ENCODE measurements around the gene IRS2. TPM values are rescaled to one million over a fixed set of nuclear protein-coding genes. Genes with fewer than 3 reads are reported as not detected.

Gene IRS2
- total and polyA plus RNA-seq, 4 donors = 4.0 to 9.1 (median 6.7) TPM

DNA sequence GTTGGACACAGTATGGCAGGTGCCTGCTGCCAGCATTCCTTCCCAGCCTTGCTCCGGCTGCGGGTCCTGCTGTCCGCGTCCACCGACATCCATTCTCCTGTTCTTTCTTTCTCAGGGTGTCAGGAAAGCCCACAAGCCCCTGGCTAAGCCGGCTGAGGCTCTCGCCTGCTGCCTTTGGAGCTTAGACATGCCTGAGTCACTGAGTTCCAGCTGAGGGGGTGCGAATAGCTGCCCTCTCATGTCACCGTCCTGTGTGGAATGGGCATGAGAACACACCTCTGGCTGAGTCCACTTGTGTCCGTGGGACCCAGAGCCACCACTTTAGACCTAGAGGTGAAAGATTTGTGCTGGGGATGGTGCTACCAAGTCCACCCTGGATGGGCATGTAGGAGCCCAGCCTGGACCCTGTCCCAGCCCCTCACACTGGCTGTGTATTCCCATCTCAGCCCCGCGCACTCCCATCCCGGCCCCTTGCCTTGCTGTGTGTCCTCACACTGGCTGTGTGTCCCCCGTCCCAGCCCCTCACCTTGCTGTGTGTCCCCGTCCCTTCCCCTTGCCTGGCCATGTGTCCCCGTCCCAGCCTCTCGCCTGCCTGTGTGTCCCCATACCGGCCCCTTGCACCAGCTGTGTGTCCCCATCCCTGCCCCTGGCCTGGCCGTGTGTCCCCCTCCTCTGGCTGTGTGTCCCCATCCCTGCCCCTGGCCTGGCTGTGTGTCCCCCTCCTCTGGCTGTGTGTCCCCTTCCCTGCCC, 24.6 kb upstream of the IRS2 start:
- H3K4me3 ChIP-seq (ENCODE audit: low read depth in 1 of 3, low read length in 3 of 3) = no peak overlapping the region
- WGBS = 87% methylated on average over 19 of the region's 19 CpGs
- TF ChIP-seq, protein P1, sequence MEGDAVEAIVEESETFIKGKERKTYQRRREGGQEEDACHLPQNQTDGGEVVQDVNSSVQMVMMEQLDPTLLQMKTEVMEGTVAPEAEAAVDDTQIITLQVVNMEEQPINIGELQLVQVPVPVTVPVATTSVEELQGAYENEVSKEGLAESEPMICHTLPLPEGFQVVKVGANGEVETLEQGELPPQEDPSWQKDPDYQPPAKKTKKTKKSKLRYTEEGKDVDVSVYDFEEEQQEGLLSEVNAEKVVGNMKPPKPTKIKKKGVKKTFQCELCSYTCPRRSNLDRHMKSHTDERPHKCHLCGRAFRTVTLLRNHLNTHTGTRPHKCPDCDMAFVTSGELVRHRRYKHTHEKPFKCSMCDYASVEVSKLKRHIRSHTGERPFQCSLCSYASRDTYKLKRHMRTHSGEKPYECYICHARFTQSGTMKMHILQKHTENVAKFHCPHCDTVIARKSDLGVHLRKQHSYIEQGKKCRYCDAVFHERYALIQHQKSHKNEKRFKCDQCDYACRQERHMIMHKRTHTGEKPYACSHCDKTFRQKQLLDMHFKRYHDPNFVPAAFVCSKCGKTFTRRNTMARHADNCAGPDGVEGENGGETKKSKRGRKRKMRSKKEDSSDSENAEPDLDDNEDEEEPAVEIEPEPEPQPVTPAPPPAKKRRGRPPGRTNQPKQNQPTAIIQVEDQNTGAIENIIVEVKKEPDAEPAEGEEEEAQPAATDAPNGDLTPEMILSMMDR (IDR thresholded peaks at IDR 0.05; ENCODE audit: low read depth, low read length, missing input control) = no peak
- TF ChIP-seq, protein P2, sequence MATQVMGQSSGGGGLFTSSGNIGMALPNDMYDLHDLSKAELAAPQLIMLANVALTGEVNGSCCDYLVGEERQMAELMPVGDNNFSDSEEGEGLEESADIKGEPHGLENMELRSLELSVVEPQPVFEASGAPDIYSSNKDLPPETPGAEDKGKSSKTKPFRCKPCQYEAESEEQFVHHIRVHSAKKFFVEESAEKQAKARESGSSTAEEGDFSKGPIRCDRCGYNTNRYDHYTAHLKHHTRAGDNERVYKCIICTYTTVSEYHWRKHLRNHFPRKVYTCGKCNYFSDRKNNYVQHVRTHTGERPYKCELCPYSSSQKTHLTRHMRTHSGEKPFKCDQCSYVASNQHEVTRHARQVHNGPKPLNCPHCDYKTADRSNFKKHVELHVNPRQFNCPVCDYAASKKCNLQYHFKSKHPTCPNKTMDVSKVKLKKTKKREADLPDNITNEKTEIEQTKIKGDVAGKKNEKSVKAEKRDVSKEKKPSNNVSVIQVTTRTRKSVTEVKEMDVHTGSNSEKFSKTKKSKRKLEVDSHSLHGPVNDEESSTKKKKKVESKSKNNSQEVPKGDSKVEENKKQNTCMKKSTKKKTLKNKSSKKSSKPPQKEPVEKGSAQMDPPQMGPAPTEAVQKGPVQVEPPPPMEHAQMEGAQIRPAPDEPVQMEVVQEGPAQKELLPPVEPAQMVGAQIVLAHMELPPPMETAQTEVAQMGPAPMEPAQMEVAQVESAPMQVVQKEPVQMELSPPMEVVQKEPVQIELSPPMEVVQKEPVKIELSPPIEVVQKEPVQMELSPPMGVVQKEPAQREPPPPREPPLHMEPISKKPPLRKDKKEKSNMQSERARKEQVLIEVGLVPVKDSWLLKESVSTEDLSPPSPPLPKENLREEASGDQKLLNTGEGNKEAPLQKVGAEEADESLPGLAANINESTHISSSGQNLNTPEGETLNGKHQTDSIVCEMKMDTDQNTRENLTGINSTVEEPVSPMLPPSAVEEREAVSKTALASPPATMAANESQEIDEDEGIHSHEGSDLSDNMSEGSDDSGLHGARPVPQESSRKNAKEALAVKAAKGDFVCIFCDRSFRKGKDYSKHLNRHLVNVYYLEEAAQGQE (IDR thresholded peaks at IDR 0.05) = no peak
- TF ChIP-seq, protein P3, sequence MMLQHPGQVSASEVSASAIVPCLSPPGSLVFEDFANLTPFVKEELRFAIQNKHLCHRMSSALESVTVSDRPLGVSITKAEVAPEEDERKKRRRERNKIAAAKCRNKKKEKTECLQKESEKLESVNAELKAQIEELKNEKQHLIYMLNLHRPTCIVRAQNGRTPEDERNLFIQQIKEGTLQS (IDR thresholded peaks at IDR 0.05) = no peak
- no peaks in the 10 kb centered on the region for H3K36me3 ChIP-seq (ENCODE audit: control insufficient read depth in 4 of 4, insufficient read depth in 3 of 4, low read depth in 1 of 4, low read length in 3 of 4)
- no peak for DNase-seq (ENCODE audit: low spot score)
- H3K9ac ChIP-seq (ENCODE audit: low read depth in 1 of 2, low read length in 2 of 2) = no peak overlapping the region
- H3K4me1 ChIP-seq (ENCODE audit: control insufficient read depth in 4 of 4, insufficient read depth in 4 of 4, low read length in 3 of 4) = peaks cover 0 to 9% (median 8%) of the 10 kb centered on the region in 4 donors
- H3K27ac ChIP-seq (ENCODE audit: low read depth in 1 of 2, low read length in 2 of 2) = no peak overlapping the region
- H3K9me3 ChIP-seq (ENCODE audit: control insufficient read depth in 4 of 4, low read length in 3 of 4) = no peaks in the 10 kb centered on the region
- no peaks in the 10 kb centered on the region for H3K27me3 ChIP-seq (ENCODE audit: control insufficient read depth in 4 of 4, insufficient read depth in 4 of 4, low read length in 3 of 4)

DNA sequence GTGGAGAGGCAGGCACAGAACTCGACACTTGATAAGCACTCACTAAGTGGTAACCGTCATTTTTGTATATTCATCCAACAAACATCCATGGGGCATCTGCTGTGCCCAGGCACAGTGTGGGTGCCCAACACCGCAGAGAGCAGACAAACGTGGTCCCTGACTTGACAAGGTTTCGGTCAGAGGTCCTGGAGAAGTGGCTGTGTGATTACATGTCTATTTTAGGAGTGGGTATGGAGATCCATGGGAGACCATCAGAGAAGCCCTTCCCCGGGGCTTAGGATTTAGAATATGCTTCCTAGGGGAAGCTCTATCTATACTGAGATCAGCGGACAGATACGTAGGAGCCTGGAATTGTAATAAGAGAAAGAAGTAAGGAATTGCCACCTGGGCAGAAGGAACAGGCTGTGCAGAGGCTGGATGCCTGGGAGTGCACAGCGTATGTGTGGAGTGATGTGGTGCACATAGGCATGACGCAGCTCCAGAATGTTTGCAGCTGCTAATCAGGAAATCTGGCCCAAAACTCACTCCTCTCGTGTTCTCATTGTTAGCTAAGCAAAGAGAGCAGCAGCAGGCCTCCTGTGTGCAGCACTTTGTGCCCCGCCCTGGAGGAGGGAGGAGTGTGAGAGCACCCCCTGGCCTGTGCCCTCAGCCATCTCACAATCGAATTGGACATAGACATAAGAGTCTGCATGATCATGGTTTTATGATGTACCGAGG, 23.0 kb upstream of the IRS2 start:
- no peak overlapping the region for H3K4me3 ChIP-seq (ENCODE audit: low read depth in 1 of 3, low read length in 3 of 3)
- H3K9ac ChIP-seq (ENCODE audit: low read depth in 1 of 2, low read length in 2 of 2) = no peak overlapping the region
- peaks cover 0 to 4% (median 0%) of the 10 kb centered on the region in 4 donors for H3K9me3 ChIP-seq (ENCODE audit: control insufficient read depth in 4 of 4, low read length in 3 of 4)
- no peak overlapping the region for H3K27ac ChIP-seq (ENCODE audit: low read depth in 1 of 2, low read length in 2 of 2)
- H3K4me1 ChIP-seq (ENCODE audit: control insufficient read depth in 4 of 4, insufficient read depth in 4 of 4, low read length in 3 of 4) = no peaks in the 10 kb centered on the region
- H3K36me3 ChIP-seq (ENCODE audit: control insufficient read depth in 4 of 4, insufficient read depth in 3 of 4, low read depth in 1 of 4, low read length in 3 of 4) = no peaks in the 10 kb centered on the region
- TF ChIP-seq RAD21 (IDR thresholded peaks at IDR 0.05) (no peak), YY1 (IDR thresholded peaks at IDR 0.05) (no peak), GABPA (IDR thresholded peaks at IDR 0.05 in 1 of 2, conservative IDR thresholded peaks at IDR 0.05 in 1 of 2) (no peak), FOXA1 (IDR thresholded peaks at IDR 0.05) (no peak), FOXA2 (IDR thresholded peaks at IDR 0.05) (no peak), TAF1 (conservative IDR thresholded peaks at IDR 0.05) (no peak), SP1 (IDR thresholded peaks at IDR 0.05) (no peak)
- TF ChIP-seq, protein P1 (IDR thresholded peaks at IDR 0.05; ENCODE audit: low read depth, low read length, missing input control) = no peak
- TF ChIP-seq, protein P2 (IDR thresholded peaks at IDR 0.05) = no peak
- 88% methylated on average over 14 of the region's 14 CpGs for WGBS
- H3K27me3 ChIP-seq (ENCODE audit: control insufficient read depth in 4 of 4, insufficient read depth in 4 of 4, low read length in 3 of 4) = no peaks in the 10 kb centered on the region
- DNase-seq (ENCODE audit: low spot score) = no peak
